Ishikawa (cell line): ENCODE measurements around the gene KIAA1549.

Experiments used
- CEBPB ChIP-seq: IDR thresholded peaks from 2 replicates; pipeline ENCODE4 v1.6.1; 2012
- CREB1 ChIP-seq: IDR thresholded peaks from 2 replicates; pipeline ENCODE4 v1.6.1; 2012; ENCODE audit warnings: low read depth
- EGR1 ChIP-seq: IDR thresholded peaks from 2 replicates; pipeline ENCODE4 v1.6.1; 2012
- EP300 ChIP-seq: IDR thresholded peaks from 2 replicates; pipeline ENCODE4 v1.6.1; 2012; ENCODE audit warnings: borderline replicate concordance
- FOXM1 ChIP-seq: IDR thresholded peaks from 2 replicates; pipeline ENCODE4 v1.6.1; 2012; ENCODE audit warnings: low read depth, borderline replicate concordance
- NFIC ChIP-seq: IDR thresholded peaks from 2 replicates; pipeline ENCODE4 v1.6.1; 2012
- RAD21 ChIP-seq: IDR thresholded peaks from 2 replicates; pipeline ENCODE4 v1.6.1; 2012; ENCODE audit warnings: low read depth
- TAF1 ChIP-seq: IDR thresholded peaks from 2 replicates; pipeline ENCODE4 v1.6.1; 2012; ENCODE audit warnings: low read depth, mild to moderate bottlenecking
- TCF12 ChIP-seq: IDR thresholded peaks from 2 replicates; pipeline ENCODE4 v1.6.1; 2012; ENCODE audit warnings: low read depth
- TEAD4 ChIP-seq: IDR thresholded peaks from 2 replicates; pipeline ENCODE4 v1.6.1; 2012
- YY1 ChIP-seq: IDR thresholded peaks from 2 replicates; pipeline ENCODE4 v1.6.1; 2012; ENCODE audit warnings: low read depth
- ZBTB7A ChIP-seq: IDR thresholded peaks from 2 replicates; pipeline ENCODE4 v1.6.1; 2012; ENCODE audit warnings: low read depth
- TF ChIP-seq, protein P1 (sequence below): IDR thresholded peaks from 2 replicates; pipeline ENCODE4 v1.6.1; 2012
- TF ChIP-seq, protein P2 (sequence below): IDR thresholded peaks from 2 replicates; pipeline ENCODE4 v1.6.1; 2012; ENCODE audit warnings: low read depth, mild to moderate bottlenecking
- TF ChIP-seq, protein P3 (sequence below): IDR thresholded peaks from 2 replicates; pipeline ENCODE4 v1.6.1; 2012

The KIAA1549 gene

GRCh38 chr7:138848056-138848980 is 132.9 kb downstream of the KIAA1549 start:
- TF ChIP-seq NFIC = no peak
- TF ChIP-seq, protein P1, sequence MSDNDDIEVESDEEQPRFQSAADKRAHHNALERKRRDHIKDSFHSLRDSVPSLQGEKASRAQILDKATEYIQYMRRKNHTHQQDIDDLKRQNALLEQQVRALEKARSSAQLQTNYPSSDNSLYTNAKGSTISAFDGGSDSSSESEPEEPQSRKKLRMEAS = no peak
- no peak for TF ChIP-seq TEAD4
- TF ChIP-seq, protein P2, sequence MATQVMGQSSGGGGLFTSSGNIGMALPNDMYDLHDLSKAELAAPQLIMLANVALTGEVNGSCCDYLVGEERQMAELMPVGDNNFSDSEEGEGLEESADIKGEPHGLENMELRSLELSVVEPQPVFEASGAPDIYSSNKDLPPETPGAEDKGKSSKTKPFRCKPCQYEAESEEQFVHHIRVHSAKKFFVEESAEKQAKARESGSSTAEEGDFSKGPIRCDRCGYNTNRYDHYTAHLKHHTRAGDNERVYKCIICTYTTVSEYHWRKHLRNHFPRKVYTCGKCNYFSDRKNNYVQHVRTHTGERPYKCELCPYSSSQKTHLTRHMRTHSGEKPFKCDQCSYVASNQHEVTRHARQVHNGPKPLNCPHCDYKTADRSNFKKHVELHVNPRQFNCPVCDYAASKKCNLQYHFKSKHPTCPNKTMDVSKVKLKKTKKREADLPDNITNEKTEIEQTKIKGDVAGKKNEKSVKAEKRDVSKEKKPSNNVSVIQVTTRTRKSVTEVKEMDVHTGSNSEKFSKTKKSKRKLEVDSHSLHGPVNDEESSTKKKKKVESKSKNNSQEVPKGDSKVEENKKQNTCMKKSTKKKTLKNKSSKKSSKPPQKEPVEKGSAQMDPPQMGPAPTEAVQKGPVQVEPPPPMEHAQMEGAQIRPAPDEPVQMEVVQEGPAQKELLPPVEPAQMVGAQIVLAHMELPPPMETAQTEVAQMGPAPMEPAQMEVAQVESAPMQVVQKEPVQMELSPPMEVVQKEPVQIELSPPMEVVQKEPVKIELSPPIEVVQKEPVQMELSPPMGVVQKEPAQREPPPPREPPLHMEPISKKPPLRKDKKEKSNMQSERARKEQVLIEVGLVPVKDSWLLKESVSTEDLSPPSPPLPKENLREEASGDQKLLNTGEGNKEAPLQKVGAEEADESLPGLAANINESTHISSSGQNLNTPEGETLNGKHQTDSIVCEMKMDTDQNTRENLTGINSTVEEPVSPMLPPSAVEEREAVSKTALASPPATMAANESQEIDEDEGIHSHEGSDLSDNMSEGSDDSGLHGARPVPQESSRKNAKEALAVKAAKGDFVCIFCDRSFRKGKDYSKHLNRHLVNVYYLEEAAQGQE = no peak
- no peak for TF ChIP-seq FOXM1

DNA sequence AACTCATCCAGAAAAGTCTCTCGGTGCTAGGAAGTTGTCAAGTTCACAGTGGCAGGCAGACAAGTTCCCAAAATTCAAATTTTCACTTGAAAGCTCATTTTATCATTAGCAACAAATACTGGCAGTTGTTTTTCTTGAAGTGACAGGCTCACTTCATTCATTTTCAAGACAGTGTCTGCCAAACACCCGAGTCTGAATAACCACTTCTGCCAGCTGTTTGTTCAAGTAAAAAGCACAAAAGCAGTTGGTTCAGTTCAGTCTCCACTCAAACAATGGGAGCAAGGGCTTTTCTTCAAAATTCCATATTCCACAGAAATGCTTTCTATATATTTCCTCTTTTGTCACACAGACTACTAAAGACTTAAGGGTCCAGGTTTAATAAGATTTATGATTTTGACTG is 135.5 kb downstream of the KIAA1549 start:
- TF ChIP-seq CREB1 (no peak), EGR1 (no peak), NFIC (no peak), FOXM1 (no peak), EP300 (no peak), TAF1 (no peak), CEBPB (no peak), RAD21 (no peak), TEAD4 (no peak), YY1 (no peak), ZBTB7A (no peak), TCF12 (no peak)
- TF ChIP-seq, protein P3, sequence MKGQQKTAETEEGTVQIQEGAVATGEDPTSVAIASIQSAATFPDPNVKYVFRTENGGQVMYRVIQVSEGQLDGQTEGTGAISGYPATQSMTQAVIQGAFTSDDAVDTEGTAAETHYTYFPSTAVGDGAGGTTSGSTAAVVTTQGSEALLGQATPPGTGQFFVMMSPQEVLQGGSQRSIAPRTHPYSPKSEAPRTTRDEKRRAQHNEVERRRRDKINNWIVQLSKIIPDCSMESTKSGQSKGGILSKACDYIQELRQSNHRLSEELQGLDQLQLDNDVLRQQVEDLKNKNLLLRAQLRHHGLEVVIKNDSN = no peak
- TF ChIP-seq, protein P2 = no peak
- TF ChIP-seq, protein P1 = no peak

- no peak for TF ChIP-seq TCF12
- TF ChIP-seq TAF1 = no peak
- TF ChIP-seq, protein P1 = no peak
- no peak for TF ChIP-seq NFIC
- TF ChIP-seq, protein P3 = no peak
Measured at GRCh38 chr7:138843632-138844580, 137.3 kb downstream of the KIAA1549 start.

GRCh38 chr7:138842111-138842510 is 139.1 kb downstream of the KIAA1549 start:
- no peak for TF ChIP-seq FOXM1

- TF ChIP-seq, protein P3 = no peak
- TF ChIP-seq TCF12 = no peak
- TF ChIP-seq, protein P1 = no peak
Measured at GRCh38 chr7:138838166-138838565, 143.0 kb downstream of the KIAA1549 start.
